SK-N-SH treated with all-trans-retinoic acid at 6 μM for 48 hours (cell line): ENCODE measurements around the gene NCSTN.

Source experiments
- ATAC-seq: fragments of 200-7000 bp; cut with Tn5 transposase; 3 replicates; pipeline ENCODE4 v1.9.1; 2020; ENCODE audit warnings: mild to moderate bottlenecking, moderate library complexity
- ARNTL ChIP-seq: fragments of 450-650 bp; formaldehyde crosslinking; IDR thresholded peaks from 2 replicates; pipeline ENCODE4 v1.5.0; 2020; ENCODE audit warnings: low read depth, mild to moderate bottlenecking, moderate library complexity, borderline replicate concordance
- BACH2 ChIP-seq: fragments of 250-450 bp; sonication (Bioruptor Pico); IDR thresholded peaks from 2 replicates; pipeline ENCODE4 v1.9.0; 2021; ENCODE audit warnings: mild to moderate bottlenecking, borderline replicate concordance
- CREB5 ChIP-seq: fragments of 250-450 bp; sonication (Bioruptor Pico); IDR thresholded peaks from 2 replicates; pipeline ENCODE4 v1.5.1; 2020; ENCODE audit warnings: low read depth, mild to moderate bottlenecking, moderate library complexity
- CSDC2 ChIP-seq: fragments of 250-450 bp; sonication (Bioruptor Pico); IDR thresholded peaks from 2 replicates; pipeline ENCODE4 v1.5.0; 2020; ENCODE audit warnings: mild to moderate bottlenecking, moderate library complexity
- ESRRG ChIP-seq: fragments of 250-450 bp; sonication (Bioruptor Pico); IDR thresholded peaks from 2 replicates; pipeline ENCODE4 v1.6.1; 2021; ENCODE audit warnings: mild to moderate bottlenecking
- ISL1 ChIP-seq: fragments of 250-450 bp; sonication (Bioruptor Pico); IDR thresholded peaks from 2 replicates; pipeline ENCODE4 v2.1.2; 2022; ENCODE audit warnings: mild to moderate bottlenecking, moderate library complexity
- OSR1 ChIP-seq: fragments of 250-450 bp; sonication (Bioruptor Pico); IDR thresholded peaks from 2 replicates; pipeline ENCODE4 v1.8.0; 2022; ENCODE audit warnings: moderate library complexity, mild to moderate bottlenecking, inconsistent platforms
- PATZ1 ChIP-seq: fragments of 250-450 bp; sonication (Bioruptor Pico); IDR thresholded peaks from 2 replicates; pipeline ENCODE4 v1.8.0; 2020; ENCODE audit warnings: mild to moderate bottlenecking, moderate library complexity, borderline replicate concordance
- POU6F1 ChIP-seq: fragments of 250-450 bp; sonication (Bioruptor Pico); IDR thresholded peaks from 2 replicates; pipeline ENCODE4 v1.8.0; 2021; ENCODE audit warnings: low read depth, mild to moderate bottlenecking, moderate library complexity, borderline replicate concordance
- PPARA ChIP-seq: fragments of 250-450 bp; sonication (Bioruptor Pico); IDR thresholded peaks from 2 replicates; pipeline ENCODE4 v1.5.0; 2020; ENCODE audit warnings: mild to moderate bottlenecking, borderline replicate concordance
- RARB ChIP-seq: fragments of 250-450 bp; sonication (Bioruptor Pico); IDR thresholded peaks from 2 replicates; pipeline ENCODE4 v1.8.0; 2021; ENCODE audit warnings: mild to moderate bottlenecking, moderate library complexity
- SNAI2 ChIP-seq: fragments of 250-450 bp; sonication (Bioruptor Pico); IDR thresholded peaks from 2 replicates; pipeline ENCODE4 v1.5.0; 2020; ENCODE audit warnings: mild to moderate bottlenecking, moderate library complexity
- TCF4 ChIP-seq: fragments of 250-450 bp; sonication (Bioruptor Pico); IDR thresholded peaks from 2 replicates; pipeline ENCODE4 v1.8.0; 2021; ENCODE audit warnings: mild to moderate bottlenecking, moderate library complexity, borderline replicate concordance
- TOX ChIP-seq: fragments of 250-450 bp; sonication (Bioruptor Pico); IDR thresholded peaks from 2 replicates; pipeline ENCODE4 v1.8.0; 2021; ENCODE audit warnings: mild to moderate bottlenecking, moderate library complexity, borderline replicate concordance
- TSHZ2 ChIP-seq: fragments of 250-450 bp; sonication (Bioruptor Pico); IDR thresholded peaks from 2 replicates; pipeline ENCODE4 v1.5.0; 2020; ENCODE audit warnings: mild to moderate bottlenecking, moderate library complexity
- ZC3H10 ChIP-seq: fragments of 250-450 bp; sonication (Bioruptor Pico); IDR thresholded peaks from 2 replicates; pipeline ENCODE4 v1.5.1; 2021; ENCODE audit warnings: mild to moderate bottlenecking, moderate library complexity
- ZFP3 ChIP-seq: fragments of 250-450 bp; sonication (Bioruptor Pico); IDR thresholded peaks from 2 replicates; pipeline ENCODE4 v1.5.0; 2020; ENCODE audit warnings: mild to moderate bottlenecking, moderate library complexity
- ZFP30 ChIP-seq: fragments of 450-650 bp; formaldehyde crosslinking; IDR thresholded peaks from 2 replicates; pipeline ENCODE4 v1.5.0; 2022; ENCODE audit warnings: mild to moderate bottlenecking, moderate library complexity
- ZNF565 ChIP-seq: fragments of 450-650 bp; formaldehyde crosslinking; conservative IDR thresholded peaks from 2 replicates; pipeline ENCODE4 v1.5.0; 2020; ENCODE audit warnings: low read depth, mild to moderate bottlenecking, moderate library complexity
- ZNF70 ChIP-seq: fragments of 450-650 bp; formaldehyde crosslinking; IDR thresholded peaks from 2 replicates; pipeline ENCODE4 v1.5.0; 2020; ENCODE audit warnings: mild to moderate bottlenecking, moderate library complexity
- ZNF8 ChIP-seq: fragments of 450-650 bp; formaldehyde crosslinking; IDR thresholded peaks from 2 replicates; pipeline ENCODE4 v1.5.0; 2020; ENCODE audit warnings: mild to moderate bottlenecking, moderate library complexity
- TF ChIP-seq, protein P1 (sequence below): fragments of 250-450 bp; sonication (Bioruptor Pico); IDR thresholded peaks from 2 replicates; pipeline ENCODE4 v1.5.1; 2021; ENCODE audit warnings: mild to moderate bottlenecking, moderate library complexity

The NCSTN gene

DNA sequence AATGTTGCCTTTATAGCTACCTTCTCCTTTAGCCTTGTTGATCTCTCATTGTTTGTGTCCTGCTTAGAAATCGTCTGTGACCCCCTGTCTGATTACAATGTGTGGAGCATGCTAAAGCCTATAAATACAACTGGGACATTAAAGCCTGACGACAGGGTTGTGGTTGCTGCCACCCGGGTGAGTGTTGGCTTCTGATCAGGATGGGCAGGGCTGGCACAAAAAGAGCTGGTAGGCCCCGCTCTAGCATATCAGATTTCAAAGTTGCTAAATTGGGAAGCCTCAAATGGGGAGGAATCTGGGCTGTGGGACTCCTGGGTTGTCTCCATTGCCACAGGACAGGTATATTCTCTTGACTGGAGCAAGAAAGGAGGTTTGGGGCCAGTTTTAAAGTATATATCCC lies 8.4 kb downstream of the NCSTN start (continued):
- TF ChIP-seq CREB5, result no peak

DNA sequence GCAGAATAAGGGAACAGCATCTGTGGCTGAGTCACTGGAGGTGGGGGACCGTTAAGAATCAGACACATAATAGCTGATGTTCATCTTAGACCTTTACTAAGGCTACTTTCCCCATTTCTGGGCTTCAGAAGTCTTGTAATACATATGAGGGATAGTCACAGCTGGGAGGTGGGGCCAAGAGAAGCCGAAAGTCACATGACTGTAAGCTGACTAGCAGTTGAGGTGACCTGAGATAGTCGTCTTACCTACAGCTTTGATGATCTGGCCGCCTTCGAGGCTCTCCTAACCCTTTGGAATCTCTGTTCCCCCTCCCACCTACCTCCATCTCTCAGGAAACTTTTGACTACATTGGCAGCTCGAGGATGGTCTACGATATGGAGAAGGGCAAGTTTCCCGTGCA lies 9.4 kb downstream of the NCSTN start:
- no peak for ATAC-seq
- TF ChIP-seq PPARA (CRISPR knock-in tag) (no peak), SNAI2 (CRISPR knock-in tag) (no peak), TCF4 (CRISPR knock-in tag) (no peak), ZNF8 (CRISPR knock-in tag) (no peak), RARB (no peak), ZNF70 (CRISPR knock-in tag) (no peak), ZNF565 (CRISPR knock-in tag) (no peak), CREB5 (no peak), ZFP30 (CRISPR knock-in tag) (no peak), OSR1 (CRISPR knock-in tag) (no peak), CSDC2 (no peak), ZFP3 (no peak), ARNTL (no peak)
- TF ChIP-seq, protein P1, sequence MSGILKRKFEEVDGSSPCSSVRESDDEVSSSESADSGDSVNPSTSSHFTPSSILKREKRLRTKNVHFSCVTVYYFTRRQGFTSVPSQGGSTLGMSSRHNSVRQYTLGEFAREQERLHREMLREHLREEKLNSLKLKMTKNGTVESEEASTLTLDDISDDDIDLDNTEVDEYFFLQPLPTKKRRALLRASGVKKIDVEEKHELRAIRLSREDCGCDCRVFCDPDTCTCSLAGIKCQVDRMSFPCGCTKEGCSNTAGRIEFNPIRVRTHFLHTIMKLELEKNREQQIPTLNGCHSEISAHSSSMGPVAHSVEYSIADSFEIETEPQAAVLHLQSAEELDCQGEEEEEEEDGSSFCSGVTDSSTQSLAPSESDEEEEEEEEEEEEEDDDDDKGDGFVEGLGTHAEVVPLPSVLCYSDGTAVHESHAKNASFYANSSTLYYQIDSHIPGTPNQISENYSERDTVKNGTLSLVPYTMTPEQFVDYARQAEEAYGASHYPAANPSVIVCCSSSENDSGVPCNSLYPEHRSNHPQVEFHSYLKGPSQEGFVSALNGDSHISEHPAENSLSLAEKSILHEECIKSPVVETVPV, result no peak

- TF ChIP-seq ISL1 (CRISPR knock-in tag), result no peak
- TF ChIP-seq ZFP3, result no peak
- no peak for TF ChIP-seq ZC3H10
- no peak for TF ChIP-seq POU6F1
- TF ChIP-seq CREB5, result no peak
- TF ChIP-seq TSHZ2 (CRISPR knock-in tag), result no peak
- TF ChIP-seq OSR1 (CRISPR knock-in tag), result no peak
- no peak for TF ChIP-seq ZNF565 (CRISPR knock-in tag)
- no peak for TF ChIP-seq TOX (CRISPR knock-in tag)
- no peak for TF ChIP-seq SNAI2 (CRISPR knock-in tag)
- no peak for TF ChIP-seq ARNTL
- TF ChIP-seq CSDC2, result no peak
- TF ChIP-seq ZFP30 (CRISPR knock-in tag), result no peak
- no peak for TF ChIP-seq RARB
- TF ChIP-seq BACH2 (CRISPR knock-in tag), result no peak
- no peak for TF ChIP-seq ESRRG (CRISPR knock-in tag)
- TF ChIP-seq ZNF70 (CRISPR knock-in tag), result no peak
- no peak for TF ChIP-seq PATZ1 (CRISPR knock-in tag)
- peak; percentile 82 for ATAC-seq
Observed at GRCh38 chr1:160353223-160353622, 10.0 kb downstream of the NCSTN start.
